KMS-11 (cell line): ENCODE data around the gene PRR19.

ENCODE experiments used
- H2AFZ ChIP-seq: fragments of 200-600 bp; sonication (generic); 2 replicates; pipeline ENCODE4 v1.6.1; 2016; ENCODE audit warnings: antibody characterized with exemption, mixed run types, low read depth
- H3K27ac ChIP-seq: fragments of 200-600 bp; sonication (generic); 2 replicates; pipeline ENCODE4 v1.6.1; 2016; ENCODE audit warnings: mild to moderate bottlenecking, mixed run types
- H3K27me3 ChIP-seq: fragments of 200-600 bp; sonication (generic); 2 replicates; pipeline ENCODE4 v1.6.1; 2017; ENCODE audit warnings: mild to moderate bottlenecking, low read depth, mixed run types, moderate library complexity; ENCODE audit not compliant: insufficient read depth
- H3K36me3 ChIP-seq: fragments of 200-600 bp; sonication (generic); 2 replicates; pipeline ENCODE4 v1.6.1; 2017; ENCODE audit warnings: mild to moderate bottlenecking, mixed run types; ENCODE audit not compliant: insufficient read depth
- H3K4me1 ChIP-seq: fragments of 200-600 bp; sonication (generic); 2 replicates; pipeline ENCODE4 v1.6.1; 2016; ENCODE audit warnings: mild to moderate bottlenecking, low read depth, mixed run types; ENCODE audit not compliant: poor library complexity, severe bottlenecking
- H3K4me2 ChIP-seq: fragments of 200-600 bp; sonication (generic); 2 replicates; pipeline ENCODE4 v1.7.0; 2016; ENCODE audit warnings: mild to moderate bottlenecking, mixed run types
- H3K4me3 ChIP-seq: fragments of 200-600 bp; sonication (generic); IDR thresholded peaks from 2 replicates; pipeline ENCODE4 v1.6.1; 2017; ENCODE audit warnings: low read depth, low read length, mixed read lengths; ENCODE audit not compliant: insufficient read depth
- H3K79me2 ChIP-seq: fragments of 200-600 bp; sonication (generic); 2 replicates; pipeline ENCODE4 v1.6.1; 2016; ENCODE audit warnings: low read depth, mixed run types; ENCODE audit not compliant: insufficient read depth
- H3K9ac ChIP-seq: fragments of 200-600 bp; sonication (generic); 2 replicates; pipeline ENCODE4 v1.6.1; 2016; ENCODE audit warnings: mild to moderate bottlenecking, mixed run types
- H4K20me1 ChIP-seq: fragments of 200-600 bp; sonication (generic); 2 replicates; pipeline ENCODE4 v1.6.1; 2016; ENCODE audit warnings: mild to moderate bottlenecking, mixed run types; ENCODE audit not compliant: insufficient read depth
- CTCF ChIP-seq: fragments of 200-600 bp; sonication (generic); conservative IDR thresholded peaks from 2 replicates; pipeline ENCODE4 v1.6.1; 2017; ENCODE audit warnings: low read depth, mild to moderate bottlenecking, antibody characterized with exemption, low read length, moderate library complexity, mixed read lengths

PRR19 gene

GRCh38 chr19:42279902-42280814 lies 21.8 kb upstream of the PRR19 start:
- TF ChIP-seq CTCF, result peak; percentile 87
- peak overlapping the region; percentile 31; the same call in 1 of the 2 replicates for H3K27ac ChIP-seq
- H2AFZ ChIP-seq, result peak overlapping the region; percentile 63
- H3K36me3 ChIP-seq, result no peaks in the 10 kb centered on the region
- H3K27me3 ChIP-seq, result no peaks in the 10 kb centered on the region
- peak overlapping the region; percentile 76 for H3K4me2 ChIP-seq
- no peaks in the 10 kb centered on the region for H3K79me2 ChIP-seq
- no peak overlapping the region for H3K4me3 ChIP-seq
- no peaks in the 10 kb centered on the region for H4K20me1 ChIP-seq
- H3K4me1 ChIP-seq, result peaks cover 58% of the 10 kb centered on the region
- peak overlapping the region; percentile 70 for H3K9ac ChIP-seq

GRCh38 chr19:42280815-42281145 lies 21.2 kb upstream of the PRR19 start:
- H3K79me2 ChIP-seq, result no peaks in the 10 kb centered on the region
- no peaks in the 10 kb centered on the region for H3K27me3 ChIP-seq
- TF ChIP-seq CTCF, result no peak
- H3K4me1 ChIP-seq, result peaks cover 64% of the 10 kb centered on the region
- H3K36me3 ChIP-seq, result no peaks in the 10 kb centered on the region
- peak overlapping the region; percentile 76; the same call in 1 of the 2 replicates for H3K4me2 ChIP-seq
- H3K9ac ChIP-seq, result no peak overlapping the region
- no peak overlapping the region for H2AFZ ChIP-seq
- no peak overlapping the region for H3K27ac ChIP-seq
- no peak overlapping the region for H3K4me3 ChIP-seq
- no peaks in the 10 kb centered on the region for H4K20me1 ChIP-seq

GRCh38 chr19:42281146-42281826 lies 20.6 kb upstream of the PRR19 start:
- TF ChIP-seq CTCF, result no peak
- Histone ChIP-seq H3K36me3 (no peaks in the 10 kb centered on the region), H3K4me3 (no peak overlapping the region), H3K9ac (no peak overlapping the region), H4K20me1 (no peaks in the 10 kb centered on the region), H3K4me2 (no peak overlapping the region; the same call in 1 of the 2 replicates), H3K27me3 (no peaks in the 10 kb centered on the region), H2AFZ (no peak overlapping the region), H3K27ac (no peak overlapping the region), H3K4me1 (peaks cover 67% of the 10 kb centered on the region), H3K79me2 (no peaks in the 10 kb centered on the region)

GRCh38 chr19:42281827-42282762 lies 19.8 kb upstream of the PRR19 start:
- no peak for TF ChIP-seq CTCF
- Histone ChIP-seq H2AFZ (no peak overlapping the region), H3K4me3 (no peak overlapping the region), H3K27ac (no peak overlapping the region), H3K9ac (no peak overlapping the region), H3K27me3 (no peaks in the 10 kb centered on the region), H3K4me1 (peaks cover 67% of the 10 kb centered on the region), H3K36me3 (no peaks in the 10 kb centered on the region), H4K20me1 (no peaks in the 10 kb centered on the region), H3K79me2 (no peaks in the 10 kb centered on the region), H3K4me2 (peak overlapping the region; percentile 21; the same call in 1 of the 2 replicates)
